Measurements from ENCODE around the gene ARHGAP18.

The ARHGAP18 gene

GRCh38 chr6:129637340-129638054 is 72.5 kb downstream of the ARHGAP18 start:
- H3K27ac ChIP-seq (ENCODE audit: low read depth, low read length), result no peak overlapping the region
- no peak for TF ChIP-seq EZH2phosphoT487 (conservative IDR thresholded peaks at IDR 0.05; ENCODE audit: low read length)
- no peak for TF ChIP-seq CTCF (IDR thresholded peaks at IDR 0.05; ENCODE audit: insufficient read depth, low read length, poor library complexity, severe bottlenecking)
- H3K9me2 ChIP-seq (replicated peaks; ENCODE audit: insufficient read depth, low read length), result no peaks in the 10 kb centered on the region
- no peaks in the 10 kb centered on the region for H3K36me3 ChIP-seq (ENCODE audit: low read length)
- no peak overlapping the region for H3K4me3 ChIP-seq (ENCODE audit: insufficient read depth, low read length, poor library complexity, severe bottlenecking)
- H3K9me3 ChIP-seq (ENCODE audit: insufficient read depth, low read length), result no peaks in the 10 kb centered on the region
- no peaks in the 10 kb centered on the region for H4K20me1 ChIP-seq (ENCODE audit: low read depth, low read length)
- H3K79me2 ChIP-seq (ENCODE audit: insufficient read depth, low read length), result no peaks in the 10 kb centered on the region
- no peak overlapping the region for H3K9ac ChIP-seq (ENCODE audit: low read length)
- no peaks in the 10 kb centered on the region for H3K27me3 ChIP-seq (ENCODE audit: low read length)
- H2AFZ ChIP-seq (ENCODE audit: low read depth, low read length, severe bottlenecking), result no peak overlapping the region
- no peaks in the 10 kb centered on the region for H3F3A ChIP-seq (ENCODE audit: insufficient read depth)
- H3K4me2 ChIP-seq (ENCODE audit: low read depth, low read length, poor library complexity, severe bottlenecking), result no peak overlapping the region

DNA sequence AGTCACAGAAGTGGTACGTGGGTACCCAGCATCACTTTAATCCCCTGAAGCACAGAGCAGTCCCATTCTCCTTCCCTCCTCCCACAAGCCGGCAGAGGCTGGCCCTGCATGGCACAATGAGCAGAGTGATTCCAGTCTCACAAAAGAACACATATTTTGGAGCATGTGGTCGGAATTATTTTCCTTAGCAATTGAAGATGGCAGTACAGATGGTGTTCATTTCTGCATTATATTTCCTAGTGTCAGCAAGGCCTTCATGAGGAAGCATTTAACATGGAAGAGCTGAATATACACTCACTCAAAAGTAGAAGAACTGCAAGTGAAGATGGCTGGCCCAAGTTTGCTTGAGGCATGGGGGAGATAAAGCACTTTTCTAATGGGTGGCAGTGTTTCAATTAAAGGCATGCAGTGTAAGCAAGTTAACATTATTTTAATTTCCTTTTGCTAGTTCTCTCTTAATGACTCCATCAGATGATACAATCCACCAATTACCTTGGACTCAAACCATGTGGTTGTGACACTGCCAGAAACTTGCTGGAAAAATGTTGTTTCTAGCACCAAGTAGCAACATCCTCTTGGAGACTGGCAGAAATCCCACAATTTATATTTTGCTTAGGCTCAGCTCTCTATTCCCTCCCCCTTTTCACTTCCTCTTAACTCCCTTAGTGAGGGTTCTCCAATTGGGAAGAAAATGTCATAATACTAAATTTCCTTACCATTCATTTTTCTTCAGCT is 74.4 kb downstream of the ARHGAP18 start:
- H3K79me2 ChIP-seq (ENCODE audit: insufficient read depth, low read length), result no peaks in the 10 kb centered on the region
- H4K20me1 ChIP-seq (ENCODE audit: low read depth, low read length), result no peaks in the 10 kb centered on the region
- H3K9me3 ChIP-seq (ENCODE audit: insufficient read depth, low read length), result no peaks in the 10 kb centered on the region
- H3K36me3 ChIP-seq (ENCODE audit: low read length), result no peaks in the 10 kb centered on the region
- no peak overlapping the region for H3K9ac ChIP-seq (ENCODE audit: low read length)
- no peak overlapping the region for H3K4me3 ChIP-seq (ENCODE audit: insufficient read depth, low read length, poor library complexity, severe bottlenecking)
- no peaks in the 10 kb centered on the region for H3K9me2 ChIP-seq (replicated peaks; ENCODE audit: insufficient read depth, low read length)
- no peak overlapping the region for H3K27ac ChIP-seq (ENCODE audit: low read depth, low read length)
- no peak for TF ChIP-seq CTCF (IDR thresholded peaks at IDR 0.05; ENCODE audit: insufficient read depth, low read length, poor library complexity, severe bottlenecking)
- no peak for TF ChIP-seq EZH2phosphoT487 (conservative IDR thresholded peaks at IDR 0.05; ENCODE audit: low read length)
- no peaks in the 10 kb centered on the region for H3K27me3 ChIP-seq (ENCODE audit: low read length)
- H2AFZ ChIP-seq (ENCODE audit: low read depth, low read length, severe bottlenecking), result no peak overlapping the region
- no peak overlapping the region for H3K4me2 ChIP-seq (ENCODE audit: low read depth, low read length, poor library complexity, severe bottlenecking)
- no peaks in the 10 kb centered on the region for H3F3A ChIP-seq (ENCODE audit: insufficient read depth)

DNA sequence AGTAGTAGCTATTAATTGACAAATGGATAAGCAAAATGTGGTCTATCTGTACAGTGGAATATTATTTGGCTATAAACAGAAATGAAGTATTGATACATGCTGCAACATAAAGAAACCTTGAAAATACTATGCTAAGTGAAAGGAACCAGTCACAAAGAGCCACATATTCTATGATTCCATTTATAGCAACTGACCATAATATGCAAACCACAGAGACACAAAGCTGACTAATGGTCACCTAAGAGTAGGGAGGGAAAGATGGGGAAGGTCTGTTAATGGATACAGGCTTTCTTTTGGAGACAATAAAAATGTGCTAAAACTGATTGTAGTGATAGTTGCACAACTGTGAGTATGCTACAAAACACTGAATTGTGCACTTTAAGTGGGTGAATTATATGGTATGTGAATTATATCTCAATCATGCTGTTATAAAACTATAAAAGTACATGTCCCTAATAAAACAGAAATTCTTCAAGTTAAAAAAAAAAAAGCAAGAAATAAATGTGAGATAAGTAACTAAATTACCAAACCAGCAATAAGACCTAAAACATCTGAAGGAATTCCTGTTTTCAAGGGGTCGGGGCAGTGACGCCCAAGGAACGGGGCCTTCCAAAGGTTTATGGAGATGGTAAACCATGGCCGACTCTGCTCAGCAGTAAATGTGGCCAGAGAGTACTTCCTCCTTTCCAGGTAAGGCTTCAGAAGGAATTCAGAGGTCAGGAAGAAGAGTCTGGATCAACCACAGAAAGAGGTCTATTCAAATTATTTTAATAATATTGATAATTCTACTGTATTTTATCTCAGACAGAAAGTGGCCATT is 75.4 kb downstream of the ARHGAP18 start:
- H3K27ac ChIP-seq (ENCODE audit: low read depth, low read length), result no peak overlapping the region
- no peaks in the 10 kb centered on the region for H3F3A ChIP-seq (ENCODE audit: insufficient read depth)
- H3K79me2 ChIP-seq (ENCODE audit: insufficient read depth, low read length), result no peaks in the 10 kb centered on the region
- no peaks in the 10 kb centered on the region for H3K9me2 ChIP-seq (replicated peaks; ENCODE audit: insufficient read depth, low read length)
- no peak overlapping the region for H3K4me2 ChIP-seq (ENCODE audit: low read depth, low read length, poor library complexity, severe bottlenecking)
- no peaks in the 10 kb centered on the region for H4K20me1 ChIP-seq (ENCODE audit: low read depth, low read length)
- no peak overlapping the region for H3K4me3 ChIP-seq (ENCODE audit: insufficient read depth, low read length, poor library complexity, severe bottlenecking)
- no peaks in the 10 kb centered on the region for H3K9me3 ChIP-seq (ENCODE audit: insufficient read depth, low read length)
- H3K27me3 ChIP-seq (ENCODE audit: low read length), result no peaks in the 10 kb centered on the region
- no peak overlapping the region for H3K9ac ChIP-seq (ENCODE audit: low read length)
- H2AFZ ChIP-seq (ENCODE audit: low read depth, low read length, severe bottlenecking), result no peak overlapping the region
- no peak for TF ChIP-seq EZH2phosphoT487 (conservative IDR thresholded peaks at IDR 0.05; ENCODE audit: low read length)
- no peak for TF ChIP-seq CTCF (IDR thresholded peaks at IDR 0.05; ENCODE audit: insufficient read depth, low read length, poor library complexity, severe bottlenecking)
- H3K36me3 ChIP-seq (ENCODE audit: low read length), result no peaks in the 10 kb centered on the region

Measured in SU-DHL-6 (cell line).